ENCODE measurements around the gene AGBL3.
"Not testable (repeated sequence)": the region's sequence is repeated elsewhere in the genome, so short reads cannot be mapped to it uniquely, and the experiment has no call there.

AGBL3 gene

DNA sequence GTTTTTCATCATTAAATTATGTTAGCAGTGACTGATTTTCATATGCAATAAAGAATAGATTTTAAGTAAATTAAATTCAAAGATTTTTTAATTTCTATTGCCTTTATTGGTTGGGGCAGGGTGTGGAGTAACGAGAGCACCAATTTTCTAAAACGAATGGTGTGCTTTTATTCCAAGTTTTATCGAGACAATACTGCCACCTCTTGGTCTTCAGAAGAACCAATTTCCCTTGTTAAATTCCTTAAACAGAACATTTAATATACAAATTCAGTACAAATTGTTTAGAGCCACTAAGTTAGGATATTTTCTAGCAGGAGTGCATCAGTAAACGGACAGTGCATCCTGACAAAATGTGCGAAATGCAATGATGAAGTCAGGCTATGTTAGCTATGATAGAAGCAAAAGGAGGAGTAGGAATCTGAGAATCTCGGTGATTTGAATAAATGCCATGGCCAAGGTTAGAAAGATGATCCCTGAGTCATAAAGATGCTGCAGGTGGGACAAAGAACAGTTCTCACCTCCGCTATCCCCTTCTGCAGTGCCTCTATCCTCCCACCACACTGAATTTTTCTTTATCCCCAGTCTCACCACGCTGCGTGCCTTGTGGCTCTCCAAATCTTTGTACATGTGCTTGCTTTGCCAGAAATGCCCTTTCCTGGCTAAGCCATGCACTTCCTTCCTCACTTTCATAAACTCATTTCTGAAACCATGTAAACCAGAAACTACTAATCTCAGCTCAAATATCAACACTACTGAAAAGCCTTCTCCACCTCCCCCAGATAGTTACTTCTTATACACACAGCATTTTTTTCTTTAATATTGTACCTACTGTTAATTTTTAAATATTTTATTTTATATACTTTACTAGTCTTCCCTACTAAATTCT, 31.9 kb upstream of the AGBL3 start:
- intact Hi-C loops (cut with DNase I), result no loop called here
- peak in 6 of 42 donors; percentile 4 to 34 (median 10) for DNase-seq

DNA sequence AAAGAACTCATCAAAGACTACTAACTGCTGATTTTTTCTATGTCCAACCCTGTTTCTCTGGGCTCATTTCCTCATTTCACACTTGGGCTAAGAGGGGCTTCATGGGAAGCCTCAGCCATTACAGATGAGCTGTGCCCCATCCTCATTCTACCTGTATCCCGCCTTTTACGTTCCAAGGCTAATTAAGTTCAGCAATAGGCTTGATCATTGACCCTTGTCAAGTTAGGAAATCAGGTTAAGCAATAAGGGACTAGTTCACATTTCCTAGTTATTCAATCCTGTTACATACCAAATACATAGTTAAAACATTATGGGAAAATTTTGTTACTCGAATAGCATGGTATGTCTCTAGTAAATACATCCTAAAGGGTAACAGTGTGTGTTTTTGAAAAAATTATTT, 29.3 kb upstream of the AGBL3 start:
- DNase-seq, result no peak
- intact Hi-C loops (cut with DNase I), result no loop called here

DNA sequence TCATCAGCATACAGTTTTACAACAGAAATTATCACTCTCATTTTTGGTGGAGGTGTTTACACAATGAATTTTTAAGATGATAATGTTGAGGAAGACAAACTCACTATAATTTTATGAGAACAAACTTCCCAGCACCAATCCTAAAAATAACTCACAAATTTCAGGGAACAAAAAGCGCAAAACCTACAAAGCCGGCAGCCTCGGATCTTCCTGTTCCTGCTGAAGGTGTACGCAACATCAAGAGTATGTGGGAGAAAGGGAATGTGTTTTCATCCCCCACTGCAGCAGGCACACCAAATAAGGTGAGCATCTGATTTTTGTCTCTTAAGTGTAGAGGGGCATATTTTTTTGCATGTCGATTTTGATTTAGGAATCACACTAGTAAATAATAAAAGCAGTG, 26.5 kb upstream of the AGBL3 start:
- intact Hi-C loops (cut with DNase I), result no loop called here
- DNase-seq, result peak in 4 of 42 donors; percentile 14 to 45 (median 16)

GRCh38 chr7:134962270-134962780, 24.0 kb upstream of the AGBL3 start:
- DNase-seq, result no peak
- intact Hi-C loops (cut with DNase I), result no loop called here

- DNase-seq, result peak in 2 of 42 donors; percentile 7
Observed at GRCh38 chr7:134963036-134963435, 23.3 kb upstream of the AGBL3 start.

DNA sequence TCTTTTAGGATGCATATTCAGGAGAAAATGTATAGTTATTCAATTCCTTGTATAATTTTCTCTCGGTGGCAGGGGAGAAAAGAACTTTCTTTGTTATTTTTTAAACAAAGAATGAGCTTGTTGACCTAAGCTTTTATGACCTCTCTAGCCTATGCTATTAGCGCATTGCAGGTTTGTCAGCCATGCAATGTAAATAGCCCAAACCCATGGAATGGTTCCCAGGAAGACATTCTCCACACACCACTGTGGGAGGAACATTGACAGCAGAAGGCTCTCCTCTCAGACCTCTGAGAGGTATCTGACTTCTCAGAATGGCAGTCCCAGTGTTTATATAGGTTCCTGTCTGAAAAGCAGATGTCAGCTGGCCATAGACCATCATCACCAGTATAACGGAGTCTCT, 19.6 kb upstream of the AGBL3 start:
- no peak for DNase-seq
- intact Hi-C loops (cut with DNase I), result no loop called here

More at GRCh38 chr7:134963036-134963435, 23.3 kb upstream of the AGBL3 start:
- intact Hi-C loops (cut with DNase I), result no loop called here

DNA sequence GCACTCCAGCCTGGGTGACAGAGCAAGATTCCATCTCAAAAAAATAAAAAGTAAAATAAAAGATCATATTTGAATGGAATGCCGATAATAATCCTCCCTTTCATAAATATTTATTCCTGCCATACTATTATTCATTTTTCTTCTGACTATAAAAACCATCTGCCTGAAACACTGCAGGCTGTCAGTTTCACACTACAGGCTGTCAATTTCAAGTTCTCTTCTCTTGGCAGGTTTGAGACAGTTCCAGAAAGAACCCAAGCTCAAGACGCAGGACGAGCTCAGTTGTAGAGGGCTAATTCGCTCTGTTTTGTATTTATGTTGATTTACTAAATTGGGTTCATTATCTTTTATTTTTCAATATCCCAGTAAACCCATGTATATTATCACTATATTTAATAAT, 18.2 kb upstream of the AGBL3 start:
- intact Hi-C loops (cut with DNase I), result no loop called here
- no peak for DNase-seq

- intact Hi-C loops (cut with DNase I); DNase-seq: not testable (repeated sequence)
Observed at GRCh38 chr7:134981645-134982044, 4.7 kb upstream of the AGBL3 start.

DNA sequence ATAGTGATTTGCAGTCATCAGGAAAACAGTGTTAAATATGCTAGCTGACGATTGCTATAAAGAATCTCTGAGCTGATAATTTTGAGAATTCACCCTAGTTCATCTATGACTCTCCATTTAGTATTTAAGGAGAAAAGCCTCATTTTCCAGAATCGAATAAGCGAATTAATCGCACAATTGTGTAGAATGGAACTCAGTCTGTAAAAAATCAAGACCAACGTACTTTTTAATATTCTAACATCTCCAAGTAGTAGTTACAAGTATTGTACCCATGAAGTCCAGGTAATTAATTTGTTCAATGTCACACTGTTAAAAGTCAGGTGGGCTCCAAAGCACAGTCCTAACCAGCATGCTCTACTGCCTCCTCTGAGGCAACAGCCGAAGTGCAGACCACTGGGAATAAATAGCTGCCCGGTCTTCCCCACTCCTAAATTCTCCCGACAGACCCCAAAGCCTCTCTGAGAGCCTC, 380 bp upstream of the AGBL3 start:
- DNase-seq, result no peak
- intact Hi-C loops (cut with DNase I), result loop anchor here (2.0 kb wide), 1 partner anchor 185 kb away; the partner anchor contains the start of gene CYREN

- DNase-seq, result no peak
- intact Hi-C loops (cut with DNase I), result no loop called here
Observed at GRCh38 chr7:134988161-134988560, 1.9 kb downstream of the AGBL3 start.

- no peak for DNase-seq
- intact Hi-C loops (cut with DNase I), result no loop called here
Observed at GRCh38 chr7:134991469-134992339, 5.4 kb downstream of the AGBL3 start.

GRCh38 chr7:134992626-134993179, 6.4 kb downstream of the AGBL3 start:
- DNase-seq, result no peak
- intact Hi-C loops (cut with DNase I), result no loop called here

- DNase-seq, result no peak
- intact Hi-C loops (cut with DNase I), result no loop called here
Observed at GRCh38 chr7:134993877-134994456, 7.7 kb downstream of the AGBL3 start.

DNA sequence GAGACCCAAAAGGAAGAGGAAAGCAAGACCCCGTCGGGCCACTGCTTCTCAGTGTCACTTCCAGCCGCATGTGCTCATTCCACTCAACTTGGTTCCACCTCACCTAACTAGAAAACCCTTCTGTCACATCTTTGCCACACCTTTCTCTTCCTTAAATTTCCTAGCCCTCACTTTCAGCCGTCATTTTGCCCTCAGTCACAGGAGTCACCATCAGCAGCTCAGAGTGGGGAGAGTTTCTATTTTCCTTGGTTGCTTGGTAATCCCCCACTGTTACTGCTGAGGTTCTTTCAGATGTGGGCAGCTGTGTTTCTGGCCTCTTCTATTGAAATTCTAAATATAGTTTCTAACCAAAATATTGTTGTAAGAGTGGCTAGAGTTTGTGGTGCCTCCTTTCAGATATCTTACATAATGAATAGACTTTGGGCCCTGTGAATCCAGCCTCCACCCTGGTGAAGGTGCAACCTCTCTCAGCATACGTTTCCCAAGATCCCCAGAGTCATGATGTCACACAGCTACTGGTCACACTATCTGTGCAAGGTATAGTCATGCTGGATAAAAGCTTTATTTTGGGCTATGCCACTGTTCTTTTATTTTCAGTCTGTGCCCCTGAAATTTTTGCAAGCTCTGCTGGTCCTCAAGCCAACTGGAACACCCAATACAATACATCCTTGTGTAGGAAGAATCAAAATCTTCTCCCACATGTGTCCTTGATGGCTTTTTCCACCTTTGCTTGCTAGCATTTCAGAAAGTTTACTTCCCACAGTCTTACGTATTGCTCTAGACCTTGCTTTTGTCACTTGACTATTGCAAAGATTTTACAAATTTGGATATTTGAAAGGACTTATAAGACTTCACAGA, 9.2 kb downstream of the AGBL3 start:
- DNase-seq, result no peak
- intact Hi-C loops (cut with DNase I), result no loop called here

DNA sequence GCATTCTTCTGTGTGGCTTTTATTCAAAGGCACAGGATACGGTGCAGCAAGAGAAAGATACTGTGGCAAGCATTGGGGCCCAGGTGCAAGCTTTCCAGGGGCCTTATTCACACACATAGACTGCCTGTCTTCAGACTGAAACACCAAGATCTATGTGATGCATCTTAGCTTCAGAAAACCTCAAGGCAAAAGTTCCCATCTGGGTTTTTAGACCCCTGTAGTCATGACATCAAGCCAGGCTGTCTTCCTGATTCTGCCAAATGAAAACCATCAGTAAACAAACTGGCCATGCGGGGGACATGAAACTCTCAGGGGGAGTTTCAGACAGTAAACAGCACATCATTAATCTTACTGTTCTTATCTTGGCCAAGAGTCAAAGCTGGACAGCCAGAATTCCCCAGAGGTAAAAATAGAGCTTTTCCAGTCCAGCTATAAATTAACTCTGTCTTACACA, 9.8 kb downstream of the AGBL3 start:
- no peak for DNase-seq
- intact Hi-C loops (cut with DNase I), result no loop called here

DNA sequence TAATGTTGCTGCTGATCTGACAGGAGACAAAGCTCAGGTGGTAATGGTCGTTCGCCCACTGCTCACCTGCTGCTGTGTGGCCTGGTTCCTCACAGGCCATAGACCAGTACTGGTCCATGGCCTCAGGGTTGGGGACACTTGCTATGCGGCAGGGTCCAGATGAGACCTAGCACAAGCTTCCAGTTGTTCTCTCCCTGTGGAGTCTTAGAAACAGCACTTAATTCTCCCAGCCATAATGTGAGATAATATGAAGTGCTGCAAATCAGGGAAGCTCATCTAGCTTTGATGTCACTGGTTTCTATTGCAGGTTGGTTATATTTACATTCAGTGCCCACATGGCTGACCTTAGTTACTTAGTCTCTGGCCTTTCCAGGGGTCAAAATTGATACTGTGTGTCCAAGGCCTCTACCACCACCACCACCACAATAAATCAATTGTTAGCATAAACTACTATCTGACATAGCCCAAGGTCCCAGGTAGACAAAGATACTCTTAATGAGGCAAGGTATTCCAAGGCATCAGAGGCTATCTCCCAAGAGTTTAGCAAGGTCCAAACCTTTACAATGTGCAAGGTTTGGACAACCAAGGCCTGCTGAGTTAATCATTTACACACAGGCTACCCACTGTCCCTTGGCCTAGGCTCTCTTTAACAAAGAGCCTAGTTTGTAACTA, 11.0 kb downstream of the AGBL3 start:
- DNase-seq, result no peak
- intact Hi-C loops (cut with DNase I), result no loop called here

DNA sequence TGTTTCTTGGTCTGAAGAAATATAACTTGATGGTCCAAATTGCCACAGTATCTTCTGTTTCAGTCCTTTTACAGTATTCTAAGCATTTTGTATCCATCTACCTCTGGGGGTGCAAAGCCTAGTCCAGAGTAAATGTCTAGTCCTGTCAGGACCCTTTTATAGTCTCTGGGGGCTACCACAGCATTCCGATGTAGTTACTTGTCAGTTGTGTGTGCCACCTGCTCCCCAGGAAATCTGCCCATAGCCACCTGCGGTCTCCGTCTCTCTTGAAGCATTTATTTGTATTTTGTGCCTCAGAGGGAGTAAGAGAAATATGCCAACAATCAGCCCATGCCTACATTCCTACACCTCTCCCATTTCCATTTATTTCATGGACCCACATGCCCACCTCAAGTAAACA, 12.8 kb downstream of the AGBL3 start:
- DNase-seq, result no peak
- intact Hi-C loops (cut with DNase I), result no loop called here

All from head of caudate nucleus (tissue), 42 donors.